SK-N-MC (cell line): ENCODE data around the gene IL21R.

Source experiments
- DNase-seq: peaks from one replicate; pipeline ENCODE4 v3.0.0-alpha.2; 2011; ENCODE audit warnings: low read depth, low spot score
- H3K27ac ChIP-seq: fragments of 200-600 bp; sonication (generic); 2 replicates; pipeline ENCODE4 v1.5.1; 2016; ENCODE audit warnings: mixed run types
- H3K36me3 ChIP-seq: fragments of 200-600 bp; sonication (generic); 2 replicates; pipeline ENCODE4 v1.6.1; 2017; ENCODE audit warnings: antibody characterized with exemption, low read length, mixed read lengths; ENCODE audit not compliant: insufficient read depth
- H3K4me3 ChIP-seq: fragments of 200-600 bp; sonication (generic); 2 replicates; pipeline ENCODE4 v1.5.1; 2016
- H3K9ac ChIP-seq: fragments of 200-600 bp; sonication (generic); 2 replicates; pipeline ENCODE4 v1.8.0; 2017; ENCODE audit warnings: mixed run types, mixed read lengths; ENCODE audit not compliant: insufficient read length
- H3K9me3 ChIP-seq: fragments of 200-600 bp; sonication (generic); 2 replicates; pipeline ENCODE4 v1.6.1; 2017; ENCODE audit warnings: low read depth, mild to moderate bottlenecking, antibody characterized with exemption, low read length, moderate library complexity, mixed read lengths
- EZH2 ChIP-seq: fragments of 200-600 bp; sonication (generic); IDR thresholded peaks from one replicate; pipeline ENCODE4 v1.6.1; 2017; ENCODE audit warnings: antibody characterized with exemption
- FOXP2 ChIP-seq: optimal IDR thresholded peaks from 2 replicates; pipeline ENCODE3; 2011; ENCODE audit warnings: mild to moderate bottlenecking, moderate library complexity; ENCODE audit not compliant: insufficient read depth; ENCODE audit errors: extremely low read length, control extremely low read depth
- POLR2AphosphoS5 ChIP-seq: IDR thresholded peaks from 2 replicates; pipeline ENCODE4 v1.6.1; 2012; ENCODE audit warnings: mild to moderate bottlenecking, low read depth, low read length, borderline replicate concordance

IL21R gene

GRCh38 chr16:27498031-27498825 lies 96.3 kb downstream of the IL21R start:
- Histone ChIP-seq H3K9ac (no peak overlapping the region), H3K36me3 (peaks cover 75% of the 10 kb centered on the region), H3K27ac (no peak overlapping the region), H3K4me3 (no peak overlapping the region), H3K9me3 (no peaks in the 10 kb centered on the region)
- DNase-seq, result no peak
- TF ChIP-seq POLR2AphosphoS5, result no peak
- TF ChIP-seq FOXP2, result no peak
- no peak for TF ChIP-seq EZH2

GRCh38 chr16:27498916-27499658 lies 97.1 kb downstream of the IL21R start:
- no peak overlapping the region for H3K9ac ChIP-seq
- DNase-seq, result no peak
- H3K4me3 ChIP-seq, result no peak overlapping the region
- H3K36me3 ChIP-seq, result peaks cover 80% of the 10 kb centered on the region
- H3K27ac ChIP-seq, result no peak overlapping the region
- TF ChIP-seq FOXP2, result no peak
- no peak for TF ChIP-seq EZH2
- TF ChIP-seq POLR2AphosphoS5, result no peak
- H3K9me3 ChIP-seq, result no peaks in the 10 kb centered on the region

GRCh38 chr16:27499659-27500055 lies 97.7 kb downstream of the IL21R start:
- Histone ChIP-seq H3K4me3 (no peak overlapping the region), H3K9ac (no peak overlapping the region), H3K36me3 (peaks cover 81% of the 10 kb centered on the region), H3K27ac (no peak overlapping the region), H3K9me3 (no peaks in the 10 kb centered on the region)
- DNase-seq, result no peak
- no peak for TF ChIP-seq POLR2AphosphoS5
- TF ChIP-seq EZH2, result no peak
- no peak for TF ChIP-seq FOXP2

- no peak overlapping the region for H3K27ac ChIP-seq
These were observed 98.8 kb downstream of the IL21R start for GRCh38 chr16:27500801-27501200.

More at GRCh38 chr16:27500801-27501200, 98.8 kb downstream of the IL21R start:
- Histone ChIP-seq H3K9me3 (no peaks in the 10 kb centered on the region), H3K9ac (no peak overlapping the region), H3K4me3 (no peak overlapping the region), H3K36me3 (peaks cover 86% of the 10 kb centered on the region)
- no peak for TF ChIP-seq POLR2AphosphoS5
- no peak for TF ChIP-seq FOXP2
- no peak for DNase-seq
